BLaER1 (cell line): ENCODE measurements around the gene APOL4.
A peak's percentile ranks its signal among the peaks of the same experiment; 100 is the strongest.
"Not testable (repeated sequence)": the region's sequence is repeated elsewhere in the genome, so short reads cannot be mapped to it uniquely, and the experiment has no call there.

ENCODE experiments used
- H3K27ac ChIP-seq: shearing (Covaris generic); formaldehyde crosslinking; 2 replicates; pipeline ENCODE4 v1.8.1; 2022
- H3K27me3 ChIP-seq: shearing (Covaris generic); formaldehyde crosslinking; 2 replicates; pipeline ENCODE4 v1.8.1; 2022
- H3K36me3 ChIP-seq: shearing (Covaris generic); formaldehyde crosslinking; 2 replicates; pipeline ENCODE4 v1.8.1; 2022
- H3K4me1 ChIP-seq: shearing (Covaris generic); formaldehyde crosslinking; 2 replicates; pipeline ENCODE4 v1.8.1; 2022
- H3K4me2 ChIP-seq: shearing (Covaris generic); formaldehyde crosslinking; 2 replicates; pipeline ENCODE4 v1.8.1; 2022
- H3K4me3 ChIP-seq: shearing (Covaris generic); formaldehyde crosslinking; 2 replicates; pipeline ENCODE4 v1.8.1; 2022
- H3K9ac ChIP-seq: shearing (Covaris generic); formaldehyde crosslinking; 2 replicates; pipeline ENCODE4 v1.8.1; 2022
- H3K9me3 ChIP-seq: shearing (Covaris generic); formaldehyde crosslinking; 2 replicates; pipeline ENCODE4 v1.8.1; 2022
- H4K20me1 ChIP-seq: shearing (Covaris generic); formaldehyde crosslinking; 2 replicates; pipeline ENCODE4 v1.8.1; 2022
- Cebpa-rat ChIP-seq: shearing (Covaris generic); IDR thresholded peaks from 2 replicates; pipeline ENCODE4 v1.8.1; 2022

Gene APOL4

GRCh38 chr22:36206255-36206654 lies 4.6 kb upstream of the APOL4 start:
- Histone ChIP-seq H3K27ac (no peak overlapping the region), H4K20me1 (no peaks in the 10 kb centered on the region), H3K4me3 (no peak overlapping the region), H3K9me3 (peaks cover 24% of the 10 kb centered on the region), H3K36me3 (no peaks in the 10 kb centered on the region), H3K4me1 (peaks cover 31% of the 10 kb centered on the region), H3K4me2 (peak overlapping the region; percentile 59), H3K9ac (no peak overlapping the region), H3K27me3 (no peaks in the 10 kb centered on the region)
- no peak for TF ChIP-seq Cebpa-rat

- peaks cover 23% of the 10 kb centered on the region for H3K9me3 ChIP-seq
- peaks cover 24% of the 10 kb centered on the region for H3K4me1 ChIP-seq
- H4K20me1 ChIP-seq, H3K9ac ChIP-seq, H3K36me3 ChIP-seq, H3K4me3 ChIP-seq, H3K27ac ChIP-seq, H3K27me3 ChIP-seq: not testable (repeated sequence)
- peak overlapping the region; percentile 59 for H3K4me2 ChIP-seq
Observed at GRCh38 chr22:36205573-36205972, 4.0 kb upstream of the APOL4 start.

- Histone ChIP-seq H4K20me1 (no peaks in the 10 kb centered on the region), H3K27ac (no peak overlapping the region), H3K9ac (no peak overlapping the region), H3K9me3 (peaks cover 14% of the 10 kb centered on the region), H3K27me3 (no peaks in the 10 kb centered on the region), H3K36me3 (no peaks in the 10 kb centered on the region), H3K4me1 (peaks cover 27% of the 10 kb centered on the region), H3K4me3 (no peak overlapping the region), H3K4me2 (no peak overlapping the region)
- no peak for TF ChIP-seq Cebpa-rat
Observed at GRCh38 chr22:36204632-36205015, 3.0 kb upstream of the APOL4 start.

- no peak overlapping the region for H3K27ac ChIP-seq
- H3K4me1 ChIP-seq, result peaks cover 33% of the 10 kb centered on the region
- H4K20me1 ChIP-seq, result no peaks in the 10 kb centered on the region
- H3K9me3 ChIP-seq, result peaks cover 9% of the 10 kb centered on the region
- no peak overlapping the region for H3K4me3 ChIP-seq
- no peaks in the 10 kb centered on the region for H3K27me3 ChIP-seq
- H3K4me2 ChIP-seq, result no peak overlapping the region
- H3K36me3 ChIP-seq, result no peaks in the 10 kb centered on the region
- H3K9ac ChIP-seq, result no peak overlapping the region
- TF ChIP-seq Cebpa-rat, result no peak
Observed at GRCh38 chr22:36204001-36204631, 2.5 kb upstream of the APOL4 start.

GRCh38 chr22:36203441-36203840 lies 1.8 kb upstream of the APOL4 start:
- H3K9ac ChIP-seq, H4K20me1 ChIP-seq, H3K4me2 ChIP-seq, H3K4me3 ChIP-seq, H3K27me3 ChIP-seq, H3K36me3 ChIP-seq, H3K9me3 ChIP-seq, H3K27ac ChIP-seq: not testable (repeated sequence)
- peaks cover 39% of the 10 kb centered on the region for H3K4me1 ChIP-seq

- H4K20me1 ChIP-seq, H3K4me3 ChIP-seq, H3K27me3 ChIP-seq, H3K4me2 ChIP-seq, H3K9ac ChIP-seq, H3K36me3 ChIP-seq, H3K9me3 ChIP-seq, H3K27ac ChIP-seq: not testable (repeated sequence)
- peaks cover 45% of the 10 kb centered on the region for H3K4me1 ChIP-seq
Observed at GRCh38 chr22:36202906-36203305, 1.3 kb upstream of the APOL4 start.

GRCh38 chr22:36201025-36201424 lies 584 bp downstream of the APOL4 start:
- not testable (repeated sequence) for H3K9me3 ChIP-seq, H4K20me1 ChIP-seq, H3K4me2 ChIP-seq, H3K4me3 ChIP-seq, H3K36me3 ChIP-seq, H3K27me3 ChIP-seq, H3K9ac ChIP-seq
- Histone ChIP-seq H3K27ac (0 out of 2 replicates have a peak overlapping the region, but pooled peaks have one; percentile 2), H3K4me1 (peaks cover 58% of the 10 kb centered on the region)

- peak overlapping the region; percentile 87 for H3K4me2 ChIP-seq
- H3K4me1 ChIP-seq, result peaks cover 62% of the 10 kb centered on the region
- H3K9ac ChIP-seq, result no peak overlapping the region
Observed at GRCh38 chr22:36199001-36199551, 2.5 kb downstream of the APOL4 start.

GRCh38 chr22:36198536-36198935 lies 3.1 kb downstream of the APOL4 start:
- H3K4me3 ChIP-seq, result no peak overlapping the region
- H4K20me1 ChIP-seq, result no peaks in the 10 kb centered on the region
- H3K9ac ChIP-seq, result no peak overlapping the region
- peaks cover 62% of the 10 kb centered on the region for H3K4me1 ChIP-seq
- no peak for TF ChIP-seq Cebpa-rat
- H3K4me2 ChIP-seq, result peak overlapping the region; percentile 87
- H3K36me3 ChIP-seq, result no peaks in the 10 kb centered on the region
- no peaks in the 10 kb centered on the region for H3K9me3 ChIP-seq
- no peaks in the 10 kb centered on the region for H3K27me3 ChIP-seq
- H3K27ac ChIP-seq, result peak overlapping the region; percentile 51

More at GRCh38 chr22:36199001-36199551, 2.5 kb downstream of the APOL4 start:
- Histone ChIP-seq H4K20me1 (no peaks in the 10 kb centered on the region), H3K4me3 (no peak overlapping the region), H3K36me3 (no peaks in the 10 kb centered on the region), H3K27me3 (no peaks in the 10 kb centered on the region), H3K9me3 (no peaks in the 10 kb centered on the region), H3K27ac (peak overlapping the region; percentile 51)
- TF ChIP-seq Cebpa-rat, result no peak

GRCh38 chr22:36197514-36198146 lies 4.0 kb downstream of the APOL4 start:
- Histone ChIP-seq H3K27ac (peak overlapping the region; percentile 51), H3K4me2 (peak overlapping the region; percentile 87), H3K27me3 (no peaks in the 10 kb centered on the region), H3K4me3 (no peak overlapping the region; the same call in 1 of the 2 replicates), H4K20me1 (no peaks in the 10 kb centered on the region), H3K4me1 (peaks cover 62% of the 10 kb centered on the region), H3K36me3 (no peaks in the 10 kb centered on the region), H3K9ac (peak overlapping the region; percentile 46; the same call in 1 of the 2 replicates), H3K9me3 (no peaks in the 10 kb centered on the region)
- TF ChIP-seq Cebpa-rat, result no peak
